ENCODE results near the gene UBTD2. TPM values are rescaled to one million over a fixed set of nuclear protein-coding genes. Genes with fewer than 3 reads are reported as not detected.

The UBTD2 gene
- total RNA-seq, 2 experiments from 2014 or later, result 4.6 to 4.9 TPM

- intact Hi-C loops (cut with micrococcal nuclease), result loop anchor here (1.0 to 10.0 kb wide), 13 partner anchors 8 to 1427 kb away; partner anchors contain the start of genes BOD1, CREBRF, FBXW11 and NPM1
- H3K4me3 Mint-ChIP-seq, result peak overlapping the region; percentile 99
- peaks cover 23% of the 10 kb centered on the region for H3K36me3 Mint-ChIP-seq
- H3K9me3 Mint-ChIP-seq, result no peaks in the 10 kb centered on the region
- ChIA-PET CTCF (interaction anchor here (0.8 to 10.9 kb wide), 27 partner anchors 9 to 280 kb away, joined by 3 to 142 read pairs (median 6); partner anchors contain the start of genes FBXW11 and UBTD2), POLR2A (interaction anchor here (0.7 to 6.8 kb wide), 11 partner anchors 12 to 583 kb away, joined by 3 to 166 read pairs (median 5); partner anchors contain the start of genes DUSP1, FBXW11 and UBTD2)
- peak overlapping the region; percentile 99 for H3K27ac Mint-ChIP-seq
- H3K4me1 Mint-ChIP-seq (ENCODE audit: low read depth), result peaks cover 34% of the 10 kb centered on the region
- no peaks in the 10 kb centered on the region for H3K27me3 Mint-ChIP-seq
- DNase-seq, result peak; percentile 87
These were observed 96.2 kb downstream of the UBTD2 start for GRCh38 chr5:172187118-172188032.

GRCh38 chr5:172186114-172186695 lies 97.4 kb downstream of the UBTD2 start:
- DNase-seq, result no peak
- Mint-ChIP-seq H3K27me3 (no peaks in the 10 kb centered on the region), H3K9me3 (no peaks in the 10 kb centered on the region), H3K36me3 (peaks cover 23% of the 10 kb centered on the region), H3K4me1 (ENCODE audit: low read depth) (peaks cover 39% of the 10 kb centered on the region), H3K27ac (peak overlapping the region; percentile 99), H3K4me3 (peak overlapping the region; percentile 99)
- POLR2A ChIA-PET, result interaction anchor here (0.8 to 6.8 kb wide), 9 partner anchors 11 to 179 kb away, joined by 3 to 166 read pairs (median 5); partner anchors contain the start of genes FBXW11 and UBTD2
- intact Hi-C loops (cut with micrococcal nuclease), result loop anchor here (5.0 to 10.0 kb wide), 5 partner anchors 279 to 1429 kb away; partner anchors contain the start of genes BOD1, CREBRF and NPM1
- CTCF ChIA-PET, result interaction anchor here (0.8 to 10.9 kb wide), 18 partner anchors 8 to 287 kb away, joined by 3 to 142 read pairs (median 4); partner anchors contain the start of gene UBTD2

GRCh38 chr5:172185096-172185461 lies 98.5 kb downstream of the UBTD2 start:
- ChIA-PET CTCF (interaction anchor here (1.1 to 10.9 kb wide), 6 partner anchors 11 to 108 kb away, joined by 3 to 142 read pairs (median 14); no protein-coding TSS in a partner anchor), POLR2A (interaction anchor here (0.8 to 6.8 kb wide), 5 partner anchors 9 to 98 kb away, joined by 3 to 166 read pairs (median 5); partner anchors contain the start of gene UBTD2)
- H3K4me3 Mint-ChIP-seq, result peak overlapping the region; percentile 99
- H3K9me3 Mint-ChIP-seq, result no peaks in the 10 kb centered on the region
- H3K27me3 Mint-ChIP-seq, result no peaks in the 10 kb centered on the region
- H3K27ac Mint-ChIP-seq, result peak overlapping the region; percentile 99
- intact Hi-C loops (cut with micrococcal nuclease), result loop anchor here (1.0 to 10.0 kb wide), 7 partner anchors 10 to 1430 kb away; partner anchors contain the start of genes BOD1, CREBRF and NPM1
- H3K36me3 Mint-ChIP-seq, result peaks cover 28% of the 10 kb centered on the region
- H3K4me1 Mint-ChIP-seq (ENCODE audit: low read depth), result peaks cover 47% of the 10 kb centered on the region
- peak; percentile 42 for DNase-seq

- peak overlapping the region; percentile 99 for H3K4me3 Mint-ChIP-seq
- peak overlapping the region; percentile 99 for H3K27ac Mint-ChIP-seq
- no peaks in the 10 kb centered on the region for H3K27me3 Mint-ChIP-seq
- peaks cover 32% of the 10 kb centered on the region for H3K36me3 Mint-ChIP-seq
- ChIA-PET CTCF (interaction anchor here (0.9 to 10.9 kb wide), 7 partner anchors 9 to 116 kb away, joined by 3 to 142 read pairs (median 7); no protein-coding TSS in a partner anchor), POLR2A (interaction anchor here (1.5 to 6.8 kb wide), 3 partner anchors 8 to 99 kb away, joined by 3 to 166 read pairs (median 70); partner anchors contain the start of gene UBTD2)
- intact Hi-C loops (cut with micrococcal nuclease), result loop anchor here (2.0 to 10.0 kb wide), 2 partner anchors 51 to 1431 kb away; partner anchors contain the start of gene BOD1
- H3K9me3 Mint-ChIP-seq, result no peaks in the 10 kb centered on the region
- H3K4me1 Mint-ChIP-seq (ENCODE audit: low read depth), result peaks cover 58% of the 10 kb centered on the region
- DNase-seq, result no peak
These were observed 99.7 kb downstream of the UBTD2 start for GRCh38 chr5:172183881-172184280.

GRCh38 chr5:172182291-172182690 lies 101.3 kb downstream of the UBTD2 start:
- peaks cover 36% of the 10 kb centered on the region for H3K36me3 Mint-ChIP-seq
- no peak overlapping the region for H3K4me3 Mint-ChIP-seq
- no peaks in the 10 kb centered on the region for H3K27me3 Mint-ChIP-seq
- H3K9me3 Mint-ChIP-seq, result no peaks in the 10 kb centered on the region
- no peak for DNase-seq
- intact Hi-C loops (cut with micrococcal nuclease), result loop anchor here (10.0 kb wide), 1 partner anchor 1433 kb away; the partner anchor contains the start of gene BOD1
- ChIA-PET POLR2A (interaction anchor here (0.6 to 6.8 kb wide), 4 partner anchors 7 to 220 kb away, joined by 3 to 166 read pairs (median 6); no protein-coding TSS in a partner anchor), CTCF (no interaction called here)
- H3K4me1 Mint-ChIP-seq (ENCODE audit: low read depth), result peaks cover 74% of the 10 kb centered on the region
- peak overlapping the region; percentile 99 for H3K27ac Mint-ChIP-seq

- peak overlapping the region; percentile 59 for H3K4me3 Mint-ChIP-seq
- peak overlapping the region; percentile 99 for H3K27ac Mint-ChIP-seq
- ChIA-PET POLR2A (interaction anchor here (0.7 to 3.1 kb wide), 3 partner anchors 18 to 886 kb away, joined by 3 to 15 read pairs (median 5); no protein-coding TSS in a partner anchor), CTCF (interaction anchor here (2.3 kb wide), 1 partner anchor 69 kb away, joined by 7 read pairs; no protein-coding TSS in a partner anchor)
- intact Hi-C loops (cut with micrococcal nuclease), result loop anchor here (10.0 kb wide), 1 partner anchor 1434 kb away; the partner anchor contains the start of gene BOD1
- no peaks in the 10 kb centered on the region for H3K9me3 Mint-ChIP-seq
- H3K27me3 Mint-ChIP-seq, result no peaks in the 10 kb centered on the region
- DNase-seq, result peak; percentile 37
- H3K4me1 Mint-ChIP-seq (ENCODE audit: low read depth), result peaks cover 86% of the 10 kb centered on the region
- peaks cover 35% of the 10 kb centered on the region for H3K36me3 Mint-ChIP-seq
These were observed 102.6 kb downstream of the UBTD2 start for GRCh38 chr5:172180936-172181335.

- H3K9me3 Mint-ChIP-seq, result no peaks in the 10 kb centered on the region
- ChIA-PET CTCF (interaction anchor here (0.6 to 2.9 kb wide), 8 partner anchors 7 to 119 kb away, joined by 3 to 21 read pairs (median 6); partner anchors contain the start of genes STK10 and UBTD2), POLR2A (interaction anchor here (0.7 to 7.3 kb wide), 9 partner anchors 7 to 273 kb away, joined by 3 to 166 read pairs (median 4); partner anchors contain the start of gene STK10)
- peak overlapping the region; percentile 99 for H3K27ac Mint-ChIP-seq
- H3K4me1 Mint-ChIP-seq (ENCODE audit: low read depth), result peaks cover 88% of the 10 kb centered on the region
- intact Hi-C loops (cut with micrococcal nuclease), result loop anchor here (1.0 to 10.0 kb wide), 6 partner anchors 9 to 1884 kb away; partner anchors contain the start of genes DUSP1, LCP2 and STK10
- H3K36me3 Mint-ChIP-seq, result peaks cover 39% of the 10 kb centered on the region
- H3K27me3 Mint-ChIP-seq, result no peaks in the 10 kb centered on the region
- DNase-seq, result peak; percentile 71
- peak overlapping the region; percentile 73 for H3K4me3 Mint-ChIP-seq
These were observed 104.3 kb downstream of the UBTD2 start for GRCh38 chr5:172178991-172179989.

- ChIA-PET CTCF (interaction anchor here (0.6 to 2.9 kb wide), 8 partner anchors 8 to 183 kb away, joined by 3 to 21 read pairs (median 3); partner anchors contain the start of gene STK10), POLR2A (interaction anchor here (0.7 to 7.3 kb wide), 7 partner anchors 7 to 272 kb away, joined by 3 to 166 read pairs (median 4); partner anchors contain the start of gene STK10)
- Mint-ChIP-seq H3K4me3 (peak overlapping the region; percentile 73), H3K36me3 (peaks cover 38% of the 10 kb centered on the region), H3K9me3 (no peaks in the 10 kb centered on the region), H3K27me3 (no peaks in the 10 kb centered on the region), H3K4me1 (ENCODE audit: low read depth) (peaks cover 86% of the 10 kb centered on the region), H3K27ac (peak overlapping the region; percentile 99)
- intact Hi-C loops (cut with micrococcal nuclease), result loop anchor here (5.0 to 10.0 kb wide), 3 partner anchors 234 to 1884 kb away; partner anchors contain the start of genes DUSP1 and LCP2
- DNase-seq, result peak; percentile 57
These were observed 105.1 kb downstream of the UBTD2 start for GRCh38 chr5:172178301-172178987.

GRCh38 chr5:172177176-172177575 lies 106.4 kb downstream of the UBTD2 start:
- POLR2A ChIA-PET, result interaction anchor here (0.6 to 7.3 kb wide), 2 partner anchors 9 to 109 kb away, joined by 3 to 166 read pairs; partner anchors contain the start of gene STK10
- Mint-ChIP-seq H3K9me3 (no peaks in the 10 kb centered on the region), H3K4me3 (no peak overlapping the region), H3K27ac (peak overlapping the region; percentile 99), H3K36me3 (peaks cover 34% of the 10 kb centered on the region), H3K4me1 (ENCODE audit: low read depth) (peaks cover 87% of the 10 kb centered on the region), H3K27me3 (no peaks in the 10 kb centered on the region)
- intact Hi-C loops (cut with micrococcal nuclease), result loop anchor here (5.0 to 10.0 kb wide), 3 partner anchors 235 to 1882 kb away; partner anchors contain the start of genes DUSP1 and LCP2
- no peak for DNase-seq
- CTCF ChIA-PET, result interaction anchor here (5.7 kb wide), 1 partner anchor 9 kb away, joined by 100 read pairs; the partner anchor contains the start of gene STK10

Measured in activated CD4-positive, alpha-beta memory T cell treated with anti-CD3 and anti-CD28 coated beads for 36 hours (primary cell).